WERI-Rb-1 (cell line): Measurements from ENCODE around the gene KHDRBS1.

ENCODE experiments used
- DNase-seq: peaks from one replicate; pipeline ENCODE4 v3.0.0-alpha.2; 2020
- H3K27ac ChIP-seq: fragments of 250-450 bp; sonication (Bioruptor Pico); 2 replicates; pipeline ENCODE4 v1.5.1; 2020; ENCODE audit warnings: mild to moderate bottlenecking, moderate library complexity
- H3K27me3 ChIP-seq: fragments of 250-450 bp; sonication (Bioruptor Pico); 2 replicates; pipeline ENCODE4 v1.5.1; 2021; ENCODE audit warnings: mild to moderate bottlenecking, low read depth, moderate library complexity; ENCODE audit not compliant: insufficient read depth, severe bottlenecking
- H3K36me3 ChIP-seq: fragments of 250-450 bp; sonication (Bioruptor Pico); 2 replicates; pipeline ENCODE4 v1.5.1; 2020; ENCODE audit warnings: mild to moderate bottlenecking, moderate library complexity
- H3K4me3 ChIP-seq: 2 replicates; pipeline ENCODE4 v1.5.1; 2011; ENCODE audit warnings: low read depth, mild to moderate bottlenecking, control low read depth, low read length
- H3K9me3 ChIP-seq: fragments of 250-450 bp; sonication (Bioruptor Pico); 2 replicates; pipeline ENCODE4 v1.5.1; 2021; ENCODE audit warnings: mild to moderate bottlenecking, moderate library complexity; ENCODE audit not compliant: severe bottlenecking
- TF ChIP-seq, protein P1 (sequence below): IDR thresholded peaks from 2 replicates; pipeline ENCODE4 v1.5.1; 2011; ENCODE audit warnings: low read depth, mild to moderate bottlenecking, control low read depth, inconsistent platforms, low read length

Gene KHDRBS1

DNA sequence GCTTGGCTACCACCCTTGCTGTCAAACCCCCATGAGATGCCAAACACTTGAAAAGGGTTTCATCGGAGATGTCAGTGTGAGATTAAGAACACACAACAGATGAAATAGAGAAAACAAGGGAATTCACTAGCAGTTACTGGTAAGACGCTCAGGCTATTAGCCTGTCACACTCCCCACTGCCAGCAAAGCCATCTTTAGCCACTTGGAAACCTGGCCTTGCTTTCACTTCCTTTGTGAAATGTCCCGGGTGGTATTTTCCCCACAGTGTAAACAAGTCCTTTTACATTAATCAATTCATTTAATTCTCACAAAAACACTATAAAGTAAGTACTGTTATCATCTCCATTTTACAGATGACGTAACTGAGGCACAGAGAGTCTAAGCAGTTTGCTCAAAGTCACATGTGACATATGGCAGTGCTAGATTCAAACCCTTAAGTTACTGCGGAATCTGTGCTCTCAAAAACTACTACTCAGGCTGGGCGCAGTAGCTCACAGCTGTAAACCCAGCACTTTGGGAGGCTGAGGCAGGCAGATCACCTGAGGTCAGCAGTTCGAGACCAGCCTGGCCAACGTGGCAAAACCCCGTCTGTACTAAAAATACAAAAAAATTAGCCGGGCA is 32.7 kb upstream of the KHDRBS1 start:
- TF ChIP-seq, protein P1, sequence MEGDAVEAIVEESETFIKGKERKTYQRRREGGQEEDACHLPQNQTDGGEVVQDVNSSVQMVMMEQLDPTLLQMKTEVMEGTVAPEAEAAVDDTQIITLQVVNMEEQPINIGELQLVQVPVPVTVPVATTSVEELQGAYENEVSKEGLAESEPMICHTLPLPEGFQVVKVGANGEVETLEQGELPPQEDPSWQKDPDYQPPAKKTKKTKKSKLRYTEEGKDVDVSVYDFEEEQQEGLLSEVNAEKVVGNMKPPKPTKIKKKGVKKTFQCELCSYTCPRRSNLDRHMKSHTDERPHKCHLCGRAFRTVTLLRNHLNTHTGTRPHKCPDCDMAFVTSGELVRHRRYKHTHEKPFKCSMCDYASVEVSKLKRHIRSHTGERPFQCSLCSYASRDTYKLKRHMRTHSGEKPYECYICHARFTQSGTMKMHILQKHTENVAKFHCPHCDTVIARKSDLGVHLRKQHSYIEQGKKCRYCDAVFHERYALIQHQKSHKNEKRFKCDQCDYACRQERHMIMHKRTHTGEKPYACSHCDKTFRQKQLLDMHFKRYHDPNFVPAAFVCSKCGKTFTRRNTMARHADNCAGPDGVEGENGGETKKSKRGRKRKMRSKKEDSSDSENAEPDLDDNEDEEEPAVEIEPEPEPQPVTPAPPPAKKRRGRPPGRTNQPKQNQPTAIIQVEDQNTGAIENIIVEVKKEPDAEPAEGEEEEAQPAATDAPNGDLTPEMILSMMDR = no peak
- H3K4me3 ChIP-seq = no peak overlapping the region
- no peak overlapping the region for H3K27ac ChIP-seq
- no peaks in the 10 kb centered on the region for H3K36me3 ChIP-seq
- H3K27me3 ChIP-seq = no peaks in the 10 kb centered on the region
- no peak for DNase-seq
- H3K9me3 ChIP-seq = peaks cover 4% of the 10 kb centered on the region

- Histone ChIP-seq H3K27me3 (no peaks in the 10 kb centered on the region), H3K27ac (no peak overlapping the region), H3K36me3 (no peaks in the 10 kb centered on the region), H3K4me3 (no peak overlapping the region), H3K9me3 (peaks cover 4% of the 10 kb centered on the region)
- DNase-seq = no peak
- TF ChIP-seq, protein P1 = no peak
These were observed 32.2 kb upstream of the KHDRBS1 start for GRCh38 chr1:31981456-31981839.

GRCh38 chr1:31981972-31982371 is 31.7 kb upstream of the KHDRBS1 start:
- peak; percentile 21 for DNase-seq
- Histone ChIP-seq H3K9me3 (peaks cover 4% of the 10 kb centered on the region), H3K27ac (no peak overlapping the region), H3K27me3 (no peaks in the 10 kb centered on the region), H3K36me3 (no peaks in the 10 kb centered on the region), H3K4me3 (no peak overlapping the region)
- TF ChIP-seq, protein P1 = no peak

- H3K27me3 ChIP-seq = no peaks in the 10 kb centered on the region
- no peak for DNase-seq
- no peak overlapping the region for H3K27ac ChIP-seq
- H3K9me3 ChIP-seq = peaks cover 4% of the 10 kb centered on the region
- no peak overlapping the region for H3K4me3 ChIP-seq
- H3K36me3 ChIP-seq = no peaks in the 10 kb centered on the region
- TF ChIP-seq, protein P1 = no peak
These were observed 29.0 kb upstream of the KHDRBS1 start for GRCh38 chr1:31984419-31985347.

- TF ChIP-seq, protein P1 = no peak
- Histone ChIP-seq H3K36me3 (no peaks in the 10 kb centered on the region), H3K27me3 (no peaks in the 10 kb centered on the region), H3K9me3 (peaks cover 4% of the 10 kb centered on the region), H3K4me3 (no peak overlapping the region), H3K27ac (no peak overlapping the region)
- no peak for DNase-seq
These were observed 28.2 kb upstream of the KHDRBS1 start for GRCh38 chr1:31985430-31985829.
